ENCODE measurements around the gene PCSK2.

PCSK2 gene, protein sequence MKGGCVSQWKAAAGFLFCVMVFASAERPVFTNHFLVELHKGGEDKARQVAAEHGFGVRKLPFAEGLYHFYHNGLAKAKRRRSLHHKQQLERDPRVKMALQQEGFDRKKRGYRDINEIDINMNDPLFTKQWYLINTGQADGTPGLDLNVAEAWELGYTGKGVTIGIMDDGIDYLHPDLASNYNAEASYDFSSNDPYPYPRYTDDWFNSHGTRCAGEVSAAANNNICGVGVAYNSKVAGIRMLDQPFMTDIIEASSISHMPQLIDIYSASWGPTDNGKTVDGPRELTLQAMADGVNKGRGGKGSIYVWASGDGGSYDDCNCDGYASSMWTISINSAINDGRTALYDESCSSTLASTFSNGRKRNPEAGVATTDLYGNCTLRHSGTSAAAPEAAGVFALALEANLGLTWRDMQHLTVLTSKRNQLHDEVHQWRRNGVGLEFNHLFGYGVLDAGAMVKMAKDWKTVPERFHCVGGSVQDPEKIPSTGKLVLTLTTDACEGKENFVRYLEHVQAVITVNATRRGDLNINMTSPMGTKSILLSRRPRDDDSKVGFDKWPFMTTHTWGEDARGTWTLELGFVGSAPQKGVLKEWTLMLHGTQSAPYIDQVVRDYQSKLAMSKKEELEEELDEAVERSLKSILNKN

DNA sequence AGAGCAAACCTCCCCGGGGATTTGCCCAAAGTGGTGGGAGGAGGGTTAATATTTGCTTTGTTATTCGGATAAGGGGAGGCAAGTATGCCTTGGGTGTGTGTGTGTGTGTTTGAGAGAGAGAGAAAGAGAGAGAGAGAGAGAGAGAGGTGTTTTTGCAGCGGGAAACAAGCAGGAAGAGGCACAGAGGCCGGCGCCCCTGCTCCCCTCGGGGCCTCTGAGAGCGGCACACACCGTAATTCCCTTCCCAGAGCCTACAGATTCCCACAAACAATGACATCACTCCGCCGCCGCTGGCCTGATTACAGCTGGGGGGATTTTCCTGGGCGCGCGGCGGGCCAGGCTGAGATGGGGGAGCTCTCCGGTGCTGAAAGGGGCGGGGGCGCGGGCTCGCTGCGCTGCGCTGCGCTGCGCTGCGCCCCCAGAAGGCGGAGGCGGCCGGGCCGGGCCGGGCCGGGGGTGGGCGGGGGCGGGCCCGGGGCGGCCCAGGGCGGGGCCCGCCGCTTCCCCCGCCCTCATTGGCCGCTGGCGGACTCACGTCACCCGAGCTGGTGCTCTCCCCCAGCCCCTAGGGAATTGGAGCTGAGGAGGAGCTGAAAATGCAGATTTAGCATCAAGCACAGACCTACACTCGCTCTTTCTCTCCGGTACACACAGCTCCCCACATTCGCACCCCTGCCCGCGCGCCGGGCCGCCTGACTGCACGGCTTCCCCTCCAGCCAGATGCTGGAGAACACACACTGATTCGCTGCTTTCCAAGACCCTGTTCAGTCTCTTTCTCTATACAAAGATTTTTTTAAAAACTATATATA is at the start of gene PCSK2:
Gene PCSK2, plus strand, starts transcription at position 631 of the 809 bp plus-strand sequence. CDS start 266 bp downstream, outside the sequence.
- ChIA-PET POLR2A (no interaction called here), CTCF (no interaction called here)
- TF ChIP-seq, protein P1, sequence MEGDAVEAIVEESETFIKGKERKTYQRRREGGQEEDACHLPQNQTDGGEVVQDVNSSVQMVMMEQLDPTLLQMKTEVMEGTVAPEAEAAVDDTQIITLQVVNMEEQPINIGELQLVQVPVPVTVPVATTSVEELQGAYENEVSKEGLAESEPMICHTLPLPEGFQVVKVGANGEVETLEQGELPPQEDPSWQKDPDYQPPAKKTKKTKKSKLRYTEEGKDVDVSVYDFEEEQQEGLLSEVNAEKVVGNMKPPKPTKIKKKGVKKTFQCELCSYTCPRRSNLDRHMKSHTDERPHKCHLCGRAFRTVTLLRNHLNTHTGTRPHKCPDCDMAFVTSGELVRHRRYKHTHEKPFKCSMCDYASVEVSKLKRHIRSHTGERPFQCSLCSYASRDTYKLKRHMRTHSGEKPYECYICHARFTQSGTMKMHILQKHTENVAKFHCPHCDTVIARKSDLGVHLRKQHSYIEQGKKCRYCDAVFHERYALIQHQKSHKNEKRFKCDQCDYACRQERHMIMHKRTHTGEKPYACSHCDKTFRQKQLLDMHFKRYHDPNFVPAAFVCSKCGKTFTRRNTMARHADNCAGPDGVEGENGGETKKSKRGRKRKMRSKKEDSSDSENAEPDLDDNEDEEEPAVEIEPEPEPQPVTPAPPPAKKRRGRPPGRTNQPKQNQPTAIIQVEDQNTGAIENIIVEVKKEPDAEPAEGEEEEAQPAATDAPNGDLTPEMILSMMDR (IDR thresholded peaks at IDR 0.05; ENCODE audit: control extremely low read depth, extremely low read depth, low read depth, missing control alignments), result no peak
- peak; percentile 13 for DNase-seq (ENCODE audit: extremely low spot score)

GRCh38 chr20:17177341-17177740 is 49.5 kb upstream of the PCSK2 start:
- TF ChIP-seq, protein P1 (IDR thresholded peaks at IDR 0.05; ENCODE audit: control extremely low read depth, extremely low read depth, low read depth, missing control alignments), result no peak
- ChIA-PET CTCF (no interaction called here), POLR2A (no interaction called here)
- no peak for DNase-seq (ENCODE audit: extremely low spot score)

- TF ChIP-seq, protein P1 (IDR thresholded peaks at IDR 0.05; ENCODE audit: control extremely low read depth, extremely low read depth, low read depth, missing control alignments), result no peak
- ChIA-PET CTCF (no interaction called here), POLR2A (no interaction called here)
- no peak for DNase-seq (ENCODE audit: extremely low spot score)
Observed at GRCh38 chr20:17179840-17180239, 47.0 kb upstream of the PCSK2 start.

DNA sequence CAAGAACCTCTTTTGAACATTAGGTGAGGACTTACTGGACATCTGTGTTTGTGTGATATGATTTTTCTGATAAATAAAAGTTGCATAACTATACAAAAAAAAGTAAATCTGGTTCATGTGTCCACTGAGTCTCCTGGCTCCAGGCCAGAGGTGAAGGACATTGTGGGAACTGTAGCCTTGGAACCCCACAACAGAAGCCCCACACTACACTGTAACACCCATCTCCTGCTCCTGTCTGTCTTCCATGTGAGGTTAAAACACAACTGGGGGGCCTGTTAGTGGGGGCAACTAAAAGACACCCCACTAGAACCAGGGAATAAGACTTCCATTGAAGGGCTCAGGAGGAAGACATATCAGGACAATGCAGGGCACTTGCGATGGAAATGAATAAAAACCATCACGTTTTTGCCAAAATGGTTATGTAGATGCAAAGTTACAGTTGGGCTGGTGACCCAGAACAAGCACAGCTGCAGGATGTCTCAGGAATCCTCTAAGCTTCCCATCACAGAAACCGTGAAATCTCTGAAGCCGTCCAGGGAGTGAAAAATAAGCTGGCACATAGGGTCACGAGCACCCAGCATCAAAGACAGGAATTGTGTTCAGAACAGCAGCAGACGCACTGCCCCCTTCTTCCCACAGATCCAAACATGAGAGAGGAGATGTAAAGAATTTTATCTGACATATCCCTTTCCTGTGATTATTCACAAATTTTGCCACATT is 36.7 kb upstream of the PCSK2 start:
- POLR2A ChIA-PET, result no interaction called here
- no peak for DNase-seq (ENCODE audit: extremely low spot score)
- CTCF ChIA-PET, result interaction anchor here (1.1 kb wide), 1 partner anchor 21 kb away, joined by 3 read pairs; no protein-coding TSS in a partner anchor
- TF ChIP-seq, protein P1 (IDR thresholded peaks at IDR 0.05; ENCODE audit: control extremely low read depth, extremely low read depth, low read depth, missing control alignments), result no peak

- CTCF ChIA-PET, result no interaction called here
- DNase-seq (ENCODE audit: extremely low spot score), result no peak
- TF ChIP-seq, protein P1 (IDR thresholded peaks at IDR 0.05; ENCODE audit: control extremely low read depth, extremely low read depth, low read depth, missing control alignments), result no peak
- POLR2A ChIA-PET, result no interaction called here
Observed at GRCh38 chr20:17197041-17197440, 29.8 kb upstream of the PCSK2 start.

DNA sequence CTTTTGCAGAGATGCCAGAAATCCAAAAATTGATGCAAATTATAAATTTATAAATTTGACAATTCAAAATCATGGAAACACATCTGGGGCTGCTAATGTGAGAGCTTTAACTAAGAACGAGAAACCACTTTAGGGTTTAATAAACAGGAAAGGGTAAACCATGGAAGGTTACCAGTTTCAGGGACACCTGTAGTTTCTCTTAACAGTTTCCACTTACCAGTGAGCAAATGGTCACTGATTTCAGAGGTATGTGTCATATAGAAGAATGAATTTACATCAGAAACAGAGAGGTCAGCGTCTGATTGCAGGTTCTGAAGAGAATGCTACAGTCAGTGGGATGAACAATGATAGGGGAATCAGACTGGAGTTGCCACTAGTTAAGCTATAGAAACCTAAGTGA is 24.8 kb upstream of the PCSK2 start:
- TF ChIP-seq, protein P1 (IDR thresholded peaks at IDR 0.05; ENCODE audit: control extremely low read depth, extremely low read depth, low read depth, missing control alignments), result no peak
- POLR2A ChIA-PET, result no interaction called here
- no peak for DNase-seq (ENCODE audit: extremely low spot score)
- CTCF ChIA-PET, result interaction anchor here (1.3 kb wide), 1 partner anchor 192 kb away, joined by 3 read pairs; no protein-coding TSS in a partner anchor

Data from GM10248 (cell line).